Activated naive CD4-positive, alpha-beta T cell treated with Interleukin-2 at 50 U/mL for 16 hours (primary cell): Measurements from ENCODE around the gene NRXN3.

Experiments
- DNase-seq: peaks from one replicate; pipeline ENCODE4 v3.0.0-alpha.2; 2020

Gene NRXN3

DNA sequence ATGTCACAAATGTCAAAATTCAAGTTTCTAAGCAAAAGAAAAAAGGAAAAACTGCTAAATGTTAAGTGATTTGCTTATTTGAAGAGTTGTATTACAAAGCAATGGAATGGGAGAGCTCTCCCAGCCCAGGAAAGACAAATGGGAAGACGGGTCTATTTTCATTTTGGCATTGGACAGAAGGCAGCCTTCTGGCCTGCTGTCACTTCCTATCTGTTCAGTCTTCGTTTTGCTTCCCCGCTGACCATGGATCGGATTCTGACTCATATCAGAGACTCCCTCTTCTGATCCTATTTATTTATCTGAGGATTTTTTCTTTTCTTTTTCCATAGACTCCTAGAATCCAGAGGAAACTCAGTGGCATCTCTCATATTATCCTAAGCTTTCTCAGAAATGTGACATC lies 1406.3 kb downstream of the NRXN3 start:
- no peak for DNase-seq

DNA sequence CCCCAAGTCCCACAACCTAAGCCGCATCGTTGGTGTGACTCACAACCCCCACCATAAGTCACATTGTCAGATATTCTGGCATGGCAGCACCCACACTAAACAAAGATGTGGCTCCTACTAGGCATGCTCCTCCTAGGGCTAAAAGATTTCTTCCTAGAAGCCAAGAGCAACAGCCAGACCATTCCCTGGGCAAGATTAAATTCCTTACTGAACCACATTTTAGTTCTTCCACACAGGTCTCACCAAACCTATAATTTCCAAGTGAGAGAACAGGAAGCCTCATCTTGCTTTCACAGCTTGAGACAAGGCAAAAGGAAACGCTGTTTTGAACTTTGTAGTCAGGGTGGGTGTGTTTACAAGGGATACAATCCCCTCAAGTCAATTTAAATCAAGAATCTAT lies 1408.3 kb downstream of the NRXN3 start:
- DNase-seq: no peak

DNA sequence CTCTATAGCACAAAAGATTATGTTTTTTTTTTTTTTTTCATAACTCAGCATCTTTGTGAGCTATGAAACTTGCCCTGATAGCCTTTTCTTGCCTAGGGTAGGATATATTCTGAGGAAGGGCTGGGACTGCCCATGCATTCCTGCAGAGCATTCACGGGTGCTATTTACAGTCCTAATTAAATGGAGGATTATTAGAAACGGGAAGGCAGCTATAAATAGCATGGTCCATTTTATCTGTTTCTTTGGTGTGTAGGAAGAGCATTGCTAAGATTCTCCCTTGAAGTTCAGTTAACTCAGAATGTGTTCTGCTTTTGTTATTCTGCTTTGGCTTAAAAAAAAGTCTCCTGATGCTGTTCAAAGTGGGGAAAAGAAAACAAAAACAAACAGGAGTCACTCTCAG lies 1410.2 kb downstream of the NRXN3 start:
- DNase-seq: no peak

DNA sequence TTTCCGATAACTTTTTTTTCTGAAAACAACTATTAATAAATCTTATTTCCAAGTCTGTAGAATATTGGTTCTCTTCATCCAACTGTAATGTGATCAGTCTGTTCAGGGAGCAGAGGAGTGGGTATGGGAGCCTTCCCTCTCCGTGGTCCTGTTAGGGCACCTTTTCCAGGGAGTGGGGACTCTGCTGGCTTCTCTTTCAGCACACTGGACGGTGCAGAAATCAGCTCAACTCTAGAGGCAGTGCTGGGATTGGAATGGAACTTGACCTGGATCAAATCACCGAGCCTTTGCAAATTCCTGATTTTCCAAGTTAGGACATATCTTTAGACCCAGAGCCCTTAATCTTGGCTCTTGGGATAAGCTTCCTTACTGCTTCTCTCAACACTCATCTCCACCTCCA lies 1410.7 kb downstream of the NRXN3 start:
- no peak for DNase-seq

DNA sequence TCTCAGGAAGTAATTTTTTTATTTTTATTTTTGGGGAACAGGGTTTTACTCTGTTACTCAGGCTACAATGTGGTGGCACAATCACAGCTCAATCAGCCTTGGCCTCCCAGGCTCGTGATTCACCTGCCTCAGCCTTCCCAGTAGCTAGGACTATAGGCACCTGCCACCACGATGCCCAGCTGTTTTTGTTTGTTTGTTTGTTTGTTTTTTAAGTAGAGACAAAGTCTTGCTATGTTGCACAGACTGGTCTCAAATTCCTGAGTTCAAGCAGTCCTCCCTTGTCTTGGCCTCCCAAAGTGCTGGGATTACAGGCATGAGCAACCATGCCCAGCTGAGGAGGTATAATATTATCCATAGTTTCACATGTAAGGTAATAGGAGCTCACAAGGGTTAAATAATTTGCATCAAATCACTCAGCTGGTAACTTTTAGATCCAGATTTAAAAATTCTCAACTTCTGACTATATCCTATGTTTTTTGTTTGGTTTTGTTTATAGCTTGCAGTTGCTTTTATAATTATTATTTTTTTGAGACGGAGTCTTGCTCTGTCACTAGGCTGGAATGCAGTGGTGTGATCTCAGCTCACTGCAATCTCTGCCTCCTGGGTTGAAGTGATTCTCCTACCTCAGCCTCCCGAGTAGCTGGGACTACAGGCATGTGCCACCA lies 1411.9 kb downstream of the NRXN3 start:
- no peak for DNase-seq

DNA sequence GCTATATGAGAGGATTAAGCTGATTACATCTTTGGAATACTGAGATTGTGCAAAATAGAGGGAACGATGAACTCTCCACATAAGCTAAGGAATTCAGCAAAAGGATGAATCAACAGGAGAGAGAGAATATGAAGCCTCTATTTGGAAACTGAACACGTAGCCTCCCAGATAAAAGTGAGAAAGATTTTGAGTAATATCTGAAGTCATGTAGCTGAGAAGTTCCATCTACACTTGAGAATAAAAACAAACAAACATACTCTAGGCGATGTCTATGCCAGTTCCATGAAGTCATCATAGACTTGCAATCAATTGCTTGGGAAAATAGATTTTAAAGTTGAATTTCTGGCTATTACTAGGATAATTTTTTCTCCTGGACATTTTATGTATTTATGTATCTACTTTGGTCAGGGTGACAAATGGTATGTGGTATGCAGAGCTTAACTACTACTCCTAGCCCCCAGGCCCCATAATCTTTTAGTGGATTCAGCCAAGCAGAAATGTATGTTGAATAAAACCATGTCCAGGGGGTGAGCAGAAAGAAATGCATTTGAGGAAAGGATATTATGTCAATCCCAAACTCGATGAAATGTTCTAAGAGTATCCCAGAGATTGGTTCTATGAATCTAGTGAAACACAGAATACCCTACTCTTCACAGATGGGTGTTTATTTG lies 1413.7 kb downstream of the NRXN3 start:
- no peak for DNase-seq

DNA sequence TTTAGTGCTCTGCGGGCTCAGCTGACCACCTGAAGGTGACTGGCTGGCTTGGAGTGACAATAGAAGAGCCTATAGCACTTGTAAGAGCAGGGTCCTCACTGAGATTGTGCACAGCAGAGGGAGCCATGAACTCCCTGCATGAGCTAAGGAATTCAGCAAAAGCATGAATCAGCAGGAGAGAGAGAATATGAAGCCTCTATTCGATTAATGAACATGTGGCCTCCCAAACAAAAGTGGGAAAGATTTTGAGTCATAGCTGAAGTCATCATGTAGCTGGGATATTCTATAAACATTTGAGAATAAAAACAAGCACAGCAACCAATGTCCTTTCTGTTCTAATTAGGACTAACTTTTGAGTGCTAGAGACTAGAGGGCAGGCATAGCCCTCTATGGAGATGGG lies 1414.5 kb downstream of the NRXN3 start:
- DNase-seq: no peak

DNA sequence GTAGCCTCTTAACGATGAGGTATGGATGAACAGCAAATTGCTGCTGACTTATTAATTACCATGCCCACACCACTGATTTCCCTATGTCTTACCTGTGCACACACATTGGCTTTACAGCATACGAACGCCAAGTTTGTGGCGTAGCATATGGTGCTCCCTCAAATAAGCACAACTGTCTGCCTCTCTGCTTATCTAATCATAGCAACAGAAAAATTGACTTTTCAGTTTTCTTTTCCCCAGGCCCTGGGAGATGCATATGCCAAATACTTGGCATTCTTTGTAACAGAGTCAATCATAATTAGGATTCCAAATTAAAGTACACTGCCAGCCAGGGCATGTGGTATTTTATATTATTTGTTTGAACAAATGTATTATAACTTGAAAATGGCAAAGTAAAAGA lies 1415.7 kb downstream of the NRXN3 start:
- DNase-seq: no peak

DNA sequence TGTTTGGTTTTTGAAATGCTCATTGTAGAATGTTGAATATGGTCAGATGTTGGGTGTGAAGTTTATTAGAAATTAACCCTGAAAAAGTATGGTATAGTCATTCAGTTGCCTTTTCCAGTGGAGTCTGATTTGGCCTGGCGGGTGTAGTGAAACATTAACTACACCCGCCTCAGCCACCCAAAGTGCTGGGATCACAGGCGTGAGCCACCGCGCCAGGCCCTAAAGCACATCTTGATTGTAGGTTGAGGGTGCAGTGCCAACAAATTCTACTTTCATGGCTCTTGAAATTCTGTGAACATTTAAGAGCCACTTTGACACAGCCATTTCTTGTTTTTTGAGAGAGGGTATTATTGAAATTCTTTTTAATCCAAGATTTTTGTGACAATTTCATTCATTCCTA lies 1416.2 kb downstream of the NRXN3 start:
- no peak for DNase-seq

DNA sequence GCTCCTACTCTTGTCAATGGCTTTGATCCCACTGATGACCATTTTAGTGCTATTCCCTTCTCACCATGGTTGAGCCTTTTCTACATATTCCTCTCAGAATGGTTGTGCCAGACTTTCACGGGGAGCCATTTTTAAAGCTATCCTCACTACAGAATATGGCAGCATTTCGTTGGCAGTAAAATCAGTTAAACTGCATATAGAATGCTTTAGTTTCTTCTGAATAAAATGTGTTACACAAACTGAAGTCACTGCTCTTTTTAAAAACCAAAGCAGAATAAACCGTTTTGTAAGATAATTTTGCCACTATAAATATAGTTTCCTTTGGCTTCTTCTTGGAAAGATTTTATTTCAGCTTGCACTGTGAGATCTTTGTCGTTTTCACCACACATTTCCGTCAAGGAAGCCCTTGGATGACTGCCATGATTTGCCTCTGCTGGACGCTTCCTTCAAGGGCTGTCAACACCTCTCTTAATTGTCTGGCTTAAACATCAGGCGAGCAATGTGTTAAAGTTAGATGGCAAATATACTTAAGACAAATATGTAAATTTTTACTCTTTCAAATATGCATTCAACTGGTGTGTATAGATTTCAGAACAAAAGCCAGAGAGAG lies 1416.9 kb downstream of the NRXN3 start:
- no peak for DNase-seq

DNA sequence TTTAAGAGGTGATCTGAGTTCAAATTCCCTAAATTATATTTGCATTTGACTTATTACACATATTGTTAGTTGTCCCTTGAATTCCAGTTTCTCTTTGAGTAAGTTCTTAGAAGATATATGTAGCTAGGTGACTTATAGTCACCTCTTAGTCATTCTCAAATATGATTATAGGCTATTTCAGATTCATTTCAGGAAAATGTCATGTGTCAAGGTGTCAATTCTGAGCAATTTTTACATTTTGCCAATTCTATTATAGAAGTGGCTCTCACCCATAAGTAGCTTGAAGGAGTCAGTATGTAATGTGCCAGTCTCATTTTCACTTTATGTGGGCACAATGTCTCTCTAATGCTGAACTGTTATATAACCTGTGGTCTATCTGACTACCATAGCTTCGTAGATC lies 1417.7 kb downstream of the NRXN3 start:
- no peak for DNase-seq

DNA sequence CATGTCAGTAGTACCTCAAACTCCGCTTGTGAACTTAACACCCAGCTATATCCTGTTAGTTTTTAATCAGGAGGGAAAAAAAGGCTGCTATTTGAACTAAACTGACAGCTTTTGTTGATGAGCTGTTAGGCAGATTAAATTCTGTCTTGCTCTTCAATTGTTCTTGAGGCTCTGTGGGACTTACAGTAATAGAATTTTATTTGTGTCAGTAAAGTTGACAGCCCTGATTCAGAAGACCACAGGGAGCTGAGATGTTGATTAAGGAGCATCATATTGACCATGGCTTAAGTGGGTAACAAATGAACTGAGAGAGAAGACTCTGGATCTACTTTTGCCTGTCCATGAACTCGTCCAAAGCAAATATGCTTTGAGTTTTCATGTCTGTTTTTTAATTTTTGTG lies 1418.2 kb downstream of the NRXN3 start:
- DNase-seq: no peak

DNA sequence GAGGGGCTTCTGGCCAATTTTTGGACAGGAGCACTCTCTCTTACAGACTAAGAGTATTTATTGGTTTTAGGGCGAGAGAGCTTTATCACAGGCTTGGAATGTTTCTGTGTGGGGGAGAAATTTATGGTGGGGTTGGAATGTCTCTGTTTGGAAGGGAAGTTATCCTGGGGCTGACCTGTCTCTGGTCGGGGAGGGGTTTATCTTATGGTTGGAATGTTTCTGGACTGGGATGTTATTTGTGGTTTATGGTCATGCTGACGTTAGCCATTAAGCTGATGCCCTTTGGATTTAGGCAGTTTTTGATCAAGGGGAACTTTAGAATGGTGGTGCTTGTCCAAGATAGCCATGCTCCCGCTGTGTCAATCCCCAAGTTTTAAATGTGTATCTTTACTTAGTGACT lies 1426.4 kb downstream of the NRXN3 start:
- DNase-seq: no peak

DNA sequence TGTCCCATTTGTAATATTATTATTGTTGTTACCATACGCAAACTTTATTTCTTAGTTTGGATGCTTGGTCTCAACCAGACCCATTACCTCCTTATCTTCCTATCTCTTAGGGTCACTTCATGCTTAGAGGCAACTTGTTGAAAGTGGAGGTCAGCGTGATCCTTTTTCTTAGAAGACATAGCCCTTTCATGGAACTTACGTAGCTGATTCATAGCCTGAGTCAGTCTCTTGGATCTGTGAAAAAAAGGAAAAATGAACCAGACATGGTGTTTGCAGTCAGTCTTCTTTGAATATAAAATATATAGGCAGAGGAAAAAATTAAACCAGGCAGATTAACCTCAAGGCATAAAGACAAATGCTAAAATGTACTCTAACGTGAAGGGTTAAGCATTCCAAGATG lies 1427.4 kb downstream of the NRXN3 start:
- no peak for DNase-seq

DNA sequence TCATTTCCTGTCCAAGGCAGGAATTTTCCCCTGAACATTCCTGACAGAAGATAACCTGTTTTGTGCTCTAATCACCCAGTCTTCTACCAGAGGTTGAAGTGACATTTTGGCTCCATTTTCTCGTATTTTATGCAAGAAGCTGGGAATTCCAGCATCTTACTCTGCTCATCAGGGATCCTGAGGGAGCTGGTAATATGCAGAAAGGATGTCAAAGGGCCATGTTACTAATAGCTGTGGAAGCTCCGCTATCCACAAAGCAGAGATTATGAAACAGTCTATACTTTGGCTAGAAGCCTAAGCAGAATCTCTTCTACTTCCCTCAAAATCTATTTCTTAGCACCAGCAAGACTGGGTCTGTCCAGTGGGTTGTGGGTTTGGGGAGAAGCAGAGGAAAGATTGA lies 1428.2 kb downstream of the NRXN3 start:
- DNase-seq: no peak

DNA sequence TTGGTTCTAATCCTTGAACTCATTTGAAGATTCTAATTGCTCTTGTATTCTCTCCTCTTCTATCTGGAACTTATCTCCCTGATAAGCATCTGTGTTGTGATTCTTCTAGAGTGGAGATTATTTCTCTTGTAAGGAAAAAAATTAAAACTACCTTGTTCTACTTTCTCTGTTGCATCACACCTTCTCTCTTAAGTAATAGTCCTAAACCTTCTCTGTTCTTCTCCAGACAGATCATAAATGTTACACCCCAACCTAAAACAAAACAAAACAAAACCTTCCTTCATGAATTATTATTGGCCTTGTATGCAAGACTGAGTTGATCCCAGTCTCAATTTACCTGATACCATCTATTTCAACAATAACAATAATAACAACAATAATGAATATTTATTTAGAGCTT lies 1429.1 kb downstream of the NRXN3 start:
- DNase-seq: no peak

DNA sequence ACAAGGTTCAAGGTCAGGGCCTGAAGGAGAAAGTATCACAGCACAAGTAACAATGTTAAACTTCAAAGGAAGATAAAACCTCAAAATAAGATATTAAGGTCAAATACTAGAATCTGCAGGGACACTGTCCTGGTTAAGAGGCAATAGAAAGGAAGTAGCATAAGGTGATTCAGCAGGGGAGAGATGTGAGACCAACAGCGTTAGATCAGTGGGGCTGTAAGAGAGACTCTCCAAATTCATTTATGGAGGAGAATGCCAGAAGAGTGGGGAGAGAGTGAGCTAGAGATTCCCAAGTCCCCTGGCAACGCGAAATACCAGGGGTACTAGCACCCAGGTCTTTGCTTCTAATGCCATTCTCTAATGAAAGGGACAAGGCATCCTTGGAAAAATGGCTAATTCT lies 1430.2 kb downstream of the NRXN3 start:
- DNase-seq: no peak

DNA sequence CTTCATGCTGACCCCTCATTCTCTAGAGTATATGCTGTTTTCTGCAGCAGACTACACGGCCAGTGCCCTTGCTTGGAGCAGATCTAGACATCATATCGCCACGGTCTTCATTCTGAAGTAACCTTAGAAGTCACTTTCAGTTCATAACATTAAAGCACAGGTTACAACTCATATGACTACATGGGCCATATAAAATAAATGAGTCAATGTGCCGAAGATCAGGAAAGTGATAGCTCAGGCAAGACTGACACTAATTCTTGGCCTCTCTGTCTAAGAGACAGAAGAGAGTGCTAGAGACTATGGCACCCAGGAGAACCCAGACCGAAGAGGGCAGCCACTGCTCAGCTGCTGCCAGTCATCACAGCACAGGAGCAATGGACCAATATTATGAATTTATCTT lies 1431.4 kb downstream of the NRXN3 start:
- DNase-seq: no peak

DNA sequence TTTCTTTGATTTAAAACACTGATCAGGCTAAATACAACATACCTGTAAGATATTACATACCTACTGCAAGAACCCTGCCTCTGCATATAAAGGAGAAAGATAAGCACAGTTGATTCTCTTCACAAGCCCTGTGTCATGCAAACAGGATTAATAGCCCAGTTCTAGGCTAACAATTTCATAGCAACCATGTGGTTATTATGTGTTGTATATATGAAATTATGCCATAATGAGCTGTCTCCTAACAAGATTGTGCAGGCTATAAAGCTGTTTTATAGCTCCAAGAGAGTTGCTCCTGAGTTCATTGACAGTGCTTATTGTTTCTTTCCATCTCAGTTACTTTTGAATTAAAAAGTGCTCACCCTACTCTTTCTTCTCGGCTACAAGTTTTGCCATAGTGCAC lies 1431.9 kb downstream of the NRXN3 start:
- no peak for DNase-seq

DNA sequence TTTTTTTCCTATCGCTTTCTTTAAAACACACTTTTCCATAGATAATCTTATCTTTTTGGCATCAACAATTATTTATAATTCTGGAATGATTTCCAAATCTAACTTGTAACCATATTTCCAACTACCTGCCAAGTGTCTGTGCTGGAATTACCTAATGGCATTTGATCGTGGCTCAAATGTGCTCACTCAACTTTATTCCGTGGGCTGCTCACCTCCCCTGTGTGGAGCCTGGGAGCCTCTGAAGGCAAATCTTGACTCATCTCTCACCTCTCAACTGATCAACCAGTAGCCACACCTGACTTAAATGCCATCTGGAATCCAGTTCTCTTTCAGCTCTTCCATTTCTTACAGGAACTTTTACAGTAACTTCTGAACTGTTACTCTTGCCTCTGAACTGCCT lies 1432.6 kb downstream of the NRXN3 start:
- no peak for DNase-seq

DNA sequence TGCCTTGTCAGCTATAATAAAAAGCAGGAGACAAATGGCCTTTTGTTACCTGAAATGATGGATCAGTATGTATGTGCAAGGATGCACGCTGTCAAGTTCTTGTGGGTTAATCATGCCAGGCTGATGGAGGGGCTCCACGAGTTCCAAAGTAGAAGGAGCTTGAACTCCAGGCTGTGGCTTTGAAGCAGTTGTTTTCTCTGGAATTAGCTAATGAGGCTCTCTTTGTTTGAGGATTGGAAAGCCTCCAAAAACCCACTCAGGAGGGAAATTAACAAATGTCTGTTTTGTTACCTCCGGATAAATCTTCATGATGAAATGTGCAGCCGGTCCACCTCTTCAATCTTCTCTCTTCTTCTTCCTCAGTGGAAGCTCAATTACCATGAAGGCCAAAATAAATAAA lies 1435.7 kb downstream of the NRXN3 start:
- no peak for DNase-seq

DNA sequence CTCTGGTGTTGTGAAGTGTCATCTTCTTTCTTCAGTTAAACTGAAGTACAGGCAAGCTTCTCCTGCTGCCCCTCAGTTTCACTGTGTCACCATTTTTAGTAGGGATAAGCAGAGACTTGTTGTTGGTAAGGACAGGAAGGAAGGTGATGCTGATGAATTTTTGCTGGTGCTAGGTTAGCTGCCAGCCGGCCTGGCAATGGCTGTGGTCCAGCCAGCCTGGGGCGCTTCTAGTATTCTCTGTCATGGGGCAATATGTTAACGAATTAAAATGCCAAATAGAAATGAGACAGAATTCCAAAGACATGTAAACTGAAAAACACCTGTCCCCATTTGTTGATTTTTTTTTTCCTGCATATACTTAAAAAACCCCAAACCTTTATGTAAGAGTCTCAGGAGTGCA lies 1438.3 kb downstream of the NRXN3 start:
- no peak for DNase-seq

DNA sequence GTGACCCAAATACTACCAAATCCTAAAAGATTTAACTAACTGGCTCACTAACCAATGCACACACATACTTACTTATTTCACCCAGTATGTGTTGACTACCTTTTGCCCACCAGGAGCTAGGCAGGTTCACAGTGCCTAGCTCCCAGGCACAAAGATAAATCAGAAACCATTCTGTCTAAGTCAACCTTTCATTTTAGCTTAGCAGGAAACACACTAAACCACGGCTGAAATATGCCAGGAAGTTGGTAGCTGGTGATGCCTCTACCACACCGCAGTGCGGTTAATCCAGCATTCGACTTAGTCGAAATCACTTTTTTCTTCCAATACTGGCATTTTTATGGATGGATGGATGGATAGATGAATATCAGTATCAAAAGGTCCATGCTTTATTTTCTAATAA lies 1443.5 kb downstream of the NRXN3 start:
- DNase-seq: no peak

DNA sequence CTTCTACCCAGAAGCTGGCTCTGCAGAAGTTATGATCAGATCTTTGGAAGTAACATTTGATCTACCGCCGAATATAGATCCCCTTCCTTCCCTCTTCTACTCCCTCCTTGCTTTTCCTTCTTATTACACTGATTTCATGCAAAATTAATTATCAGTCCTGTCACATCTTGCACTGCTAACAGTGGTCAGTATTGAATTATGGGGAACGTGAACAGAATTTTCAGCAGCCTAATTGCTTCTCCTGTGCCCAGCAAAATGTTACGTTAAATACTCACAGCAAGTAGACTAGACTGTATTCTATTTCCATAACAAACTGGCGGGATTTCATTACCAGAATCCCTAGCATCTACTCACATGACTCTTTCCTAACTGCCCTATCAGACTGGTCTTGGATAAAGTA lies 1444.3 kb downstream of the NRXN3 start:
- no peak for DNase-seq

DNA sequence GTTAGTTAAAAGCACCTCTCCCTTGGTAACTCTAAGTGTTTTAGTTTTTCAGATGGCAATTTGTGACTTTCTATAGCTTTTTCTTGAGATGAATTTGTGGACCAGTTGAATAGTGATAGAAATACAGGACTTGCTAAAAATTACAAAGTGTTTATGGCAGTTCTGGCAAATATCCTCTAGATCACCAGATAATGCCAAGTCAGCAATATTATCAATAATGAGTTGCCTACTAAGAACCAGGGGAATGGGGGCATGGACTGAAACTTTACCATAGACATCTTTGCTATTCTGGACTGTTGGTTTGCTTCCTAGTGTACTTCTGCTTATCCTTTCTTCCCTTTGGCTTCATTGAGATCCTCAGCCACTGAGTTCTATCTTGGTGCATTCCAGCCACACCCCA lies 1456.9 kb downstream of the NRXN3 start:
- no peak for DNase-seq
